OCI-LY1 (cell line): ENCODE results near the gene SLC28A3.

Experiments
- H2AFZ ChIP-seq: fragments of 200-600 bp; sonication (generic), shearing (Covaris generic); 2 replicates; pipeline ENCODE4 v1.6.0; 2014; ENCODE audit warnings: antibody characterized with exemption, mild to moderate bottlenecking, low read length
- H3F3A ChIP-seq: fragments of 200-600 bp; sonication (generic), shearing (Covaris generic); 2 replicates; pipeline ENCODE4 v1.6.0; 2014; ENCODE audit warnings: mild to moderate bottlenecking, antibody characterized with exemption, low read length, moderate library complexity; ENCODE audit not compliant: insufficient read depth
- H3K27ac ChIP-seq: fragments of 200-600 bp; sonication (generic); 2 replicates; pipeline ENCODE4 v1.5.1; 2014; ENCODE audit warnings: low read length, mixed run types, mild to moderate bottlenecking, low read depth; ENCODE audit not compliant: poor library complexity, severe bottlenecking
- H3K27me3 ChIP-seq: fragments of 200-600 bp; sonication (generic); 2 replicates; pipeline ENCODE4 v1.6.0; 2014; ENCODE audit warnings: antibody characterized with exemption, mild to moderate bottlenecking, low read length, moderate library complexity; ENCODE audit not compliant: insufficient read depth
- H3K36me3 ChIP-seq: fragments of 200-600 bp; sonication (generic); 2 replicates; pipeline ENCODE4 v1.6.1; 2014; ENCODE audit warnings: mild to moderate bottlenecking, antibody characterized with exemption, low read length, moderate library complexity, mixed read lengths; ENCODE audit not compliant: insufficient read depth
- H3K4me1 ChIP-seq: fragments of 200-600 bp; sonication (generic); 2 replicates; pipeline ENCODE4 v1.5.1; 2014; ENCODE audit warnings: mild to moderate bottlenecking, low read length, moderate library complexity; ENCODE audit not compliant: insufficient read depth, severe bottlenecking
- H3K4me2 ChIP-seq: fragments of 200-600 bp; sonication (generic), shearing (Covaris generic); 2 replicates; pipeline ENCODE4 v1.6.1; 2014; ENCODE audit warnings: low read length
- H3K4me3 ChIP-seq: fragments of 200-600 bp; sonication (generic); 2 replicates; pipeline ENCODE4 v1.5.1; 2014; ENCODE audit warnings: low read length, low read depth, mild to moderate bottlenecking, mixed read lengths; ENCODE audit not compliant: poor library complexity, severe bottlenecking
- H3K79me2 ChIP-seq: fragments of 200-600 bp; shearing (Covaris generic); 2 replicates; pipeline ENCODE4 v1.6.1; 2016; ENCODE audit warnings: mixed run types, low read length, mixed read lengths; ENCODE audit not compliant: insufficient read depth
- H3K9ac ChIP-seq: fragments of 200-600 bp; sonication (generic), shearing (Covaris generic); 2 replicates; pipeline ENCODE4 v1.6.1; 2014; ENCODE audit warnings: mild to moderate bottlenecking, low read length, mixed read lengths
- H3K9me2 ChIP-seq: fragments of 200-600 bp; sonication (generic), shearing (Covaris generic); 2 replicates; pipeline ENCODE4 v1.6.1; 2014; ENCODE audit warnings: low read depth, mild to moderate bottlenecking, low read length, mixed read lengths
- H3K9me3 ChIP-seq: fragments of 200-600 bp; shearing (Covaris generic); 2 replicates; pipeline ENCODE4 v1.6.1; 2014; ENCODE audit warnings: low read length, mixed read lengths
- H4K20me1 ChIP-seq: fragments of 200-600 bp; sonication (generic), shearing (Covaris generic); 2 replicates; pipeline ENCODE4 v1.6.0; 2016; ENCODE audit warnings: mild to moderate bottlenecking, low read length; ENCODE audit not compliant: insufficient read depth
- EZH2 ChIP-seq: fragments of 200-600 bp; sonication (generic), shearing (Covaris generic); IDR thresholded peaks from 2 replicates; pipeline ENCODE4 v1.8.0; 2017; ENCODE audit warnings: borderline replicate concordance, mixed run types, mild to moderate bottlenecking, antibody characterized with exemption, low read length, moderate library complexity, mixed read lengths
- TF ChIP-seq, protein P1 (sequence below): fragments of 200-600 bp; sonication (generic), shearing (Covaris generic); IDR thresholded peaks from 2 replicates; pipeline ENCODE4 v1.5.1; 2017; ENCODE audit warnings: mild to moderate bottlenecking, antibody characterized with exemption, low read length, moderate library complexity, mixed read lengths

The SLC28A3 gene

GRCh38 chr9:84285381-84285780 lies 55.2 kb downstream of the SLC28A3 start:
- H3K4me2 ChIP-seq = no peak overlapping the region
- H3K9me3 ChIP-seq = no peaks in the 10 kb centered on the region
- H2AFZ ChIP-seq = no peak overlapping the region
- no peaks in the 10 kb centered on the region for H3K36me3 ChIP-seq
- H3K79me2 ChIP-seq = no peaks in the 10 kb centered on the region
- no peaks in the 10 kb centered on the region for H3K9me2 ChIP-seq
- no peaks in the 10 kb centered on the region for H3F3A ChIP-seq
- H3K27ac ChIP-seq = no peak overlapping the region
- H4K20me1 ChIP-seq = no peaks in the 10 kb centered on the region
- no peaks in the 10 kb centered on the region for H3K27me3 ChIP-seq
- H3K4me1 ChIP-seq = no peaks in the 10 kb centered on the region
- no peak overlapping the region for H3K4me3 ChIP-seq
- TF ChIP-seq, protein P1, sequence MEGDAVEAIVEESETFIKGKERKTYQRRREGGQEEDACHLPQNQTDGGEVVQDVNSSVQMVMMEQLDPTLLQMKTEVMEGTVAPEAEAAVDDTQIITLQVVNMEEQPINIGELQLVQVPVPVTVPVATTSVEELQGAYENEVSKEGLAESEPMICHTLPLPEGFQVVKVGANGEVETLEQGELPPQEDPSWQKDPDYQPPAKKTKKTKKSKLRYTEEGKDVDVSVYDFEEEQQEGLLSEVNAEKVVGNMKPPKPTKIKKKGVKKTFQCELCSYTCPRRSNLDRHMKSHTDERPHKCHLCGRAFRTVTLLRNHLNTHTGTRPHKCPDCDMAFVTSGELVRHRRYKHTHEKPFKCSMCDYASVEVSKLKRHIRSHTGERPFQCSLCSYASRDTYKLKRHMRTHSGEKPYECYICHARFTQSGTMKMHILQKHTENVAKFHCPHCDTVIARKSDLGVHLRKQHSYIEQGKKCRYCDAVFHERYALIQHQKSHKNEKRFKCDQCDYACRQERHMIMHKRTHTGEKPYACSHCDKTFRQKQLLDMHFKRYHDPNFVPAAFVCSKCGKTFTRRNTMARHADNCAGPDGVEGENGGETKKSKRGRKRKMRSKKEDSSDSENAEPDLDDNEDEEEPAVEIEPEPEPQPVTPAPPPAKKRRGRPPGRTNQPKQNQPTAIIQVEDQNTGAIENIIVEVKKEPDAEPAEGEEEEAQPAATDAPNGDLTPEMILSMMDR = no peak
- no peak for TF ChIP-seq EZH2
- no peak overlapping the region for H3K9ac ChIP-seq

DNA sequence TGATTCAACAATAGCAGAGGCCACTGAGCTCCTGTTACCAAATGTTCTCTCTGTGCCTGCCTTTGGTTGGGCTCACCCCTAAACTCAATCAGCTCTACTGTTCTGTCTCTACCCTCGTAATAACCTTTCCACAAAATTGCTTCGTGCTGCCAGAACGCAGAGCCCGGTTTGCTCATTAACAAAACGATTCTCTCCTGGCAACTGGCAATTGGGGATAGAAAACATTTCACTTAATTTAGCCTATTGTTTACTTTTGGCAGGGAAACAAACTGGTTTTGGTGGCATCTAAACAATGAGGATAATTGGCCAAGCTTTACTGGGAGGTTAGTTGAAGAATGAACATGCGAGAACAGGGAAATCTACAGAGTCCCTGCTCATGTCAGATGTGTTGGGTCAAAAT lies 56.6 kb downstream of the SLC28A3 start:
- Histone ChIP-seq H3K36me3 (no peaks in the 10 kb centered on the region), H3K4me3 (no peak overlapping the region), H3K79me2 (no peaks in the 10 kb centered on the region), H3F3A (no peaks in the 10 kb centered on the region), H3K4me1 (no peaks in the 10 kb centered on the region), H2AFZ (no peak overlapping the region), H3K27ac (no peak overlapping the region), H4K20me1 (no peaks in the 10 kb centered on the region), H3K27me3 (no peaks in the 10 kb centered on the region), H3K9ac (no peak overlapping the region), H3K9me2 (no peaks in the 10 kb centered on the region), H3K4me2 (no peak overlapping the region), H3K9me3 (no peaks in the 10 kb centered on the region)
- TF ChIP-seq, protein P1 = no peak

GRCh38 chr9:84278130-84278529 lies 62.4 kb downstream of the SLC28A3 start:
- no peaks in the 10 kb centered on the region for H3K9me2 ChIP-seq
- H3F3A ChIP-seq = no peaks in the 10 kb centered on the region
- H3K9ac ChIP-seq = no peak overlapping the region
- H3K4me3 ChIP-seq = no peak overlapping the region
- no peaks in the 10 kb centered on the region for H3K27me3 ChIP-seq
- no peaks in the 10 kb centered on the region for H3K4me1 ChIP-seq
- no peaks in the 10 kb centered on the region for H3K9me3 ChIP-seq
- TF ChIP-seq, protein P1 = no peak
- TF ChIP-seq EZH2 = no peak
- no peaks in the 10 kb centered on the region for H3K36me3 ChIP-seq
- no peak overlapping the region for H3K27ac ChIP-seq
- H2AFZ ChIP-seq = no peak overlapping the region
- no peak overlapping the region for H3K4me2 ChIP-seq
- H4K20me1 ChIP-seq = no peaks in the 10 kb centered on the region
- no peaks in the 10 kb centered on the region for H3K79me2 ChIP-seq
